C1 segment of cervical spinal cord (tissue), 14 donors: ENCODE measurements around the gene PLEKHD1.
A peak's percentile ranks its signal among the peaks of the same experiment; 100 is the strongest.
"Not testable (repeated sequence)": the region's sequence is repeated elsewhere in the genome, so short reads cannot be mapped to it uniquely, and the experiment has no call there.

Experiments used
- DNase-seq, 14 donors: peaks; one replicate each; lab custom pipeline; 2025; lab: John Stamatoyannopoulos, UW

Gene PLEKHD1

DNA sequence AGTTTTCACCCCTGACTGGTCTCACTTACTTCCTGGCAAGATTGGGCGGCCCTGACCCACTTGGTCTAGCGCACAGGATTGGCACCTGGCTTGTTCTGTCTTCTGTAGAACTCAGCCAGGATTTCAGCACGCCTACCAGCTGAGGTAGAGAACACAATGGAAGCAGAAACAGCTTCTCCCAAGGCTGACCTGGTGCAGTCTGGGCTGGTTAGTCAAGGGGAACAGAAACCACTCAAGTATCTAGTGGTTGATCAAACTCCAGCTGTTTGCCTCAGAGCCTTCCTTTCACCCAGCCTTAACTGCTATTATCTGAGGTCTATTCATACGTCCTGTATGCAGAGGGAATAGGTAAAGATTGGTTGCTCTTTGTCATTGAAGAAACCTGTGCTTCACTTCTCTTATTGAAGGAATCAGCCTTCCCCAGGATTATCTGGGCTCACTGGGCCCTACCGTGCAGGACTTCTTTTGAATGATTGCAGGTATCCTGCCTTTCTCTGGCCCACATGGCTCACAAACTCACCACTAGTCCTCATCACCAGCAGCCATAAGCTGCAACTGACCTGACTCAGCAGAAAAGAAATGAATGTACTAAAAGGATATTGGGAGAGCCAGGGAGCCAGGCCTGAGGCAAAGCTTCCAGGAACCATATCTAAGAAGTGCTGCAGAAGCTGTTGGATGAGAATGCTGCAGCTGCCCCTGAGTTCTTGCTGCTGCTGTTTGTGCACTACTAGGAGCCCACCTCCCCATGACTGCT is 2.5 kb upstream of the PLEKHD1 start:
- DNase-seq, result no peak

DNA sequence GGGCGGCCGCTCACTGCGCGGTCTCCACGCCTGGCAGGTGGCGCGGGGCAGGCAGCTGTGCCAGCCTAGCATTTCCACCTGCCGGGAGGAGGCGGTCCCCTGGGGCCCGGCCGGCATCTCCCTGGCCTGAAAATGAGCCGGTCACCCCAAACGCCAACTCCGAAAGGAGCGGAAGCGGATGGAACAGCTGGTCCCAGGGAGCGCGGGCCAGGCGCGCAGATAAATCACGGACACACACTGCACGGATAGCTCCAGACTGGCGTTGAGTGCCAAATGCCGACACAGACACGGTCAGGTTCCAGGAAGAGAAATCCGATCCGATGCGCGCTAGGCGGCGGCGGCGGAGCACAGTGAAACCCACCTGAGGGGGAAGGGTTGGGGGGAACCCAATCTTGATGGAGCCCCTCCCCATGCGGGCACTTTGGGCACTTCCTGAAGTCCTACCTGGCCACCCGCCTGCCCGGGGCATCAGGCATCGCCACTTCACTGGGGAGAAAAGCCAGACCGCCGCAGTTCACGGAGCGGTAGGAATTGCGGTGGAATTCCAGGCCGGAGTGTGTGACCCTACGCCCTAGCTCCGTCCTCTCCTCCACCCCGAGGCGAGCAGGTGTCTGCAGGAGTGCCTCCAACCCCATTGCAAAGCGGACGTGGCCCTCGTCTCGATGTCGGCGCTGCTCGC is 624 bp upstream of the PLEKHD1 start:
- peak in 1 of 14 donors; percentile 34 for DNase-seq

DNA sequence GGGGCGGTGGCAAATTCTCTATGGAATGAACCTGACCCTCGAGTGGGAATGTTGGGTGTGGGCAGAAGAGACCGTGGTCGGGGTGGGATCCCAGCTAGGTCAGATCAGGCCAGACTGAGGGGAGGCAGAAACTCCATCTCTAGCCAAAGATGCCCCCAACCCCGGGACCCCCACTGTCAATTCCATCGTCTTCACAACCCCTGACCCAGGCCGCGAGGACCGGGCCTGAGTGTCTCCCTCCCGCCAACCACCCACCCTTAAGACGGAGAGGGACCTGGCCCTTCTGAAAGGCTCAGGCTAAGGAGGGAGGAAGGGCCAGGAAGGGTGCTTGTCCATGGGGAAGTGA is 760 bp downstream of the PLEKHD1 start:
- DNase-seq, result no peak

- no peak for DNase-seq
Observed at GRCh38 chr14:69485701-69486100, 1.2 kb downstream of the PLEKHD1 start.

GRCh38 chr14:69487226-69487625 is 2.7 kb downstream of the PLEKHD1 start:
- DNase-seq, result no peak

DNA sequence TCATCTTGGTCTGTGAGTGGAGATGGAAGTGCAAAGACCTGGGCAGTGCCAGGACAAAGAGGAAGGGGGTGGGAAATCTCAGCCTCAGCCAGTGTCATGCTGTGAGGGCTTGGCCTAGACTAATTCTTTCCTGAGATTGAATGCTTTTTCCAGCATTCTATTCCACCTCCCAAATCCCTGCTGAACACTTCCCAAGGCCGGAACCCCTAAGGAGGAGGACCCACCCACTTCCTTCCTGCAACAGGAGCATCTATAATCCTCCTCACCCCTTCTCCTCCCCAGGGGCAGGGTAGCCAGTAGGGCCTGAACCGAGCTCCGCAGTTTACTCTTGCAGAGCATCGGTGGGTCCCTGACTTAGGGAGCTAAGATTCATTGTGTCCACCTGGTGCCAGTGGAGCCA is 3.2 kb downstream of the PLEKHD1 start:
- no peak for DNase-seq

- no peak for DNase-seq
Observed at GRCh38 chr14:69489495-69489894, 5.0 kb downstream of the PLEKHD1 start.

- DNase-seq, result no peak
Observed at GRCh38 chr14:69490219-69490918, 5.8 kb downstream of the PLEKHD1 start.

GRCh38 chr14:69491193-69491592 is 6.7 kb downstream of the PLEKHD1 start:
- no peak for DNase-seq

DNA sequence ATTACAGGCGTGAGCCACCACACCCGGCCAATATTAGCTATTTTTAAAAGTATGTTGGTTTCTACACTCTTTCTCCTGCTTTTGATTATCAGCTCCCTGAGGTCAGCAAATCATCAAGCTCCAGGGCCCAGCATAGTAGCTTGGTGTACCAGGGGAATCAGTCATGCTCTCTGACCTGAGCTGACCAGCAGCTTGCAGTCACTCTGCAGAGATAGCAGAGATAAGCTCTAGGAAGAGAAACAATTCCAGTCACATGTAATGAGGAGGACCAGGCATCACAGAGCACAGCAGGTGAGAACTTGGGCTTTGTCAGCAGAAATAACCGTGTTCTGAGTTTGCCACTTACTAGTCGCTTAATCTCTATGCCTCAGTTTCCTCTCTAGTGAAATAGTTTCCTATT is 8.5 kb downstream of the PLEKHD1 start:
- no peak for DNase-seq

GRCh38 chr14:69493791-69494190 is 9.3 kb downstream of the PLEKHD1 start:
- DNase-seq, result no peak

DNA sequence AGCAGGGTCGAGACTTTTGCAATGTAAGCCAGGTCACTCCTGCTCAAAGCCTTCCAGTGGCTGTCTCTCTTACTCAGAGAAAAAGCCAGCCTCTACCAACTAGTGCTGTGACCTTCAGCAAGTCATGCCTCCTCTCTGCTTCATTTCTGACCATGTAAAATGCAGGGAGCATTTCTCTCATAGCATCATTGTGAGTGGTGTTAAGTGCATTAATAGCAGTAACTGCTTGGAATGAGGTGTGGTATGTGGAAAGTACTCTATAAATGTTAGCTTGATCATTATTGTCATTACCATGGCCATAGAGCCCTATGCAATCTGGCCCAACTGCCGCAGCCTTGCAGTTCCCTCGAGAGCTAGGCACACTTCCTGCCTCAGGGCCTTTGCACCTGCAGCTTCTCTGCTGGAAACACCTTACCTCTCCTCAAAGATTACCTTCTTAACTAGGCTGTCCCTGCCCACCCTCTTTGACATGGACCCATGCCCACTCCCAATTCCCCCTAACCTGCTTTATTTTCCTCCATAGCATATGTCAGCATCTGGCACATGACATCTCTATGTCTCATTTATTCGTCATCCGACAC is 10.9 kb downstream of the PLEKHD1 start:
- DNase-seq, result no peak

DNA sequence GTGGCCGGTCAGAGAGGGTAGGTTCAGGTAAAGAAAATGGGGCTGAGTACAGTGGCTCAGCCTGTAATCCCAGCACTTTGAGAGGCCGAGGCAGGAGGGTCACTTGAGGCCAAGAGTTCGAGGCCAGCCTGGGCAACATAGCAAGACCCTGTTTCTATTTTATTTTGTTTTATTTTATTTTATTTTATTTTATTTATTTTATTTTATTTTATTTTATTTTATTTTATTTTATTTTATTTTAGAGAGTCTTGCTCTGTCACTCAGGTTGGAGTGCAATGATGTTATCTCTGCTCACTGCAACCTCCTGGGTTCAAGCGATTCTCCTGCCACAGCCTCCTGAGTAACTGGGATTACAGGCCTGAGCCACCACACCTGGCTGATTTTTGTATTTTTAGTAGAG is 13.3 kb downstream of the PLEKHD1 start:
- not testable (repeated sequence) for DNase-seq

DNA sequence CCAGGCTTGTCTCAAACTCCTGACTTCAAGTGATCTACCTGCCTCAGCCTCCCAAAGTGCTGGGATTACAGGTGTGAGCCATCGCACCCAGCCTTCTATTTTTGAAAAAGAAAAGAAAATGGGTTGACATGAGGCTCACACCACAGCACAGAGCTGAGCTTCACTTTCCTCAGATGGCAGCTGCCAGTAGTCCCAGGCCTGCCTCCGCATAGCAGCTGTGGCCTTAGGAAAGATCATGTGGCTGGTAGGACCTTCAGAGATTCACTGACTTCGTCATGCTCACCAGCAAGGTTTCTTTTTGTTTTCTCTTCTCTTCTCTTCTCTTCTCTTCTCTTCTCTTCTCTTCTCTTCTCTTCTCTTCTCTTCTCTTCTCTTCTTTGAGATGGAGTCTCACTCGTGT is 13.8 kb downstream of the PLEKHD1 start:
- not testable (repeated sequence) for DNase-seq

- DNase-seq, result no peak
Observed at GRCh38 chr14:69499436-69499835, 14.9 kb downstream of the PLEKHD1 start.

DNA sequence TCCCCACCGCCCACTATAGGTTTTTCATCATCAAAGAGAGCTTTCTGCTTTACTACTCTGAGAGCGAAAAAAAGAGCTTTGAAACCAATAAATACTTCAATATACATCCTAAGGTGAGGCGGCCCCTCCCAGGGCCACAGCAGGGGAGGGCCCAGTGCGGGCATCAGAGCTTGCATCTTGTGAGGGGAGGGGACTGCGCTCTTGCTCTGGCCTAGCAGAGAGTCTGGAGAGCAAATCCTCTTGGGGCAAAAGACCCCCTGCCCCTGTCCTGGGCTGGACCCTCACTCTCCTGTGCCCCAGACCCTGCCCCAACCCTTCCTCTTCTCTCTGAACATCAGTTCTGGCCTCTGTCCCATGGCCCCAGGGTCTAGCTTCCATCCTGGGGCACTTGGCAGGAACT is 15.6 kb downstream of the PLEKHD1 start:
- DNase-seq, result no peak

- peak in 1 of 14 donors; percentile 31 for DNase-seq
Observed at GRCh38 chr14:69500736-69501135, 16.2 kb downstream of the PLEKHD1 start.

- DNase-seq, result peak in 8 of 14 donors; percentile 10 to 75 (median 35)
Observed at GRCh38 chr14:69501423-69501838, 16.9 kb downstream of the PLEKHD1 start.

GRCh38 chr14:69504775-69505174 is 20.2 kb downstream of the PLEKHD1 start:
- DNase-seq, result peak in 1 of 14 donors; percentile 63

DNA sequence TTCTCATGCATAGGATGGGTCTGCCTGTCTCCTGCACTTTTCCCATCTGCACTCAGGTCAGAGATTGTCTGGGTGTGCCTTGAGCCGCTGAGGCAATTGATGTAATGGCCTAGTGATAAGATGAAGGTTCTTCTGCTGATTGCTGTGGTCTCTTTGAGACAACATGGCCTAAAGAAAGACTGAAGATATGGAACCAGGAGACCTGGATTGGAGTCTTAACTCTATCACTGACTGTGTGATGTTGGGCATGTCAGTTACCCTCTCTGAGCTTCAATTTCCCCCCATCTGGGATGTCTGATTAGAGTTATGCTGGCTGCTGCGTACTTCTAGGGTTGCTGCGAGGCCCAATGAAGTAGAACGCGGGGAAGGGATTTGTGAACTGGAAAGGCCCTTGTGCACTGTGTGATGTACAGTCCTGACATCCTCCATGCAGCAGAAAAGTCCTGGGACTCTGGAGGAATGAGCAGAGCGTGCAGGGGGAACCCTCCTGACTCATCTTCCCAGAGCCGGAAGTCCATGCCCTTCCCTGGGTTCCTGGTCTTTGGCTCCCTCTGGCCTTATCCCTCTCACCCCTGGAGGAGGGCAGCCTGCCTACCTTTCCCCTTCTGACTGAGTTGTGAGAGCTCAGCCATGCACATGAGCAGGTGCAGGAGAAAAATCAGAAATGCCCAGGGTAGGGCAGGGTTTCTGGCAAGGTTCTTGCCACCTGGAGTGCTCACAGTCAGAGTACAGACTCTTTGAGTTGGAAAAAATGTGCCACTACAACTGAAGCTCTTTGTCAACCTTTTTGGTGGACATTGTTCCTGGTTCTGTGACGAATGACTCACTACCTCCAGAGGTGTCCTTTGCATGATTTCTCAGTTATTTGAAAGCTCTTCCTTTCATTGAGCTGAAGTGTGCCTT is 21.1 kb downstream of the PLEKHD1 start:
- no peak for DNase-seq

- no peak for DNase-seq
Observed at GRCh38 chr14:69506241-69506595, 21.7 kb downstream of the PLEKHD1 start.
